HG02885 (cell line): ENCODE results near the gene NR2C1.

Experiments
- ATAC-seq: cut with Tn5 transposase; IDR thresholded peaks from one replicate; pipeline ENCODE4 v1.9.1; 2021; ENCODE audit warnings: mild to moderate bottlenecking; ENCODE audit not compliant: unreplicated experiment, poor library complexity

The NR2C1 gene

GRCh38 chr12:95088379-95088778, 15.0 kb upstream of the NR2C1 start:
- ATAC-seq: peak; percentile 80

GRCh38 chr12:95085612-95086011, 12.2 kb upstream of the NR2C1 start:
- ATAC-seq: no peak

DNA sequence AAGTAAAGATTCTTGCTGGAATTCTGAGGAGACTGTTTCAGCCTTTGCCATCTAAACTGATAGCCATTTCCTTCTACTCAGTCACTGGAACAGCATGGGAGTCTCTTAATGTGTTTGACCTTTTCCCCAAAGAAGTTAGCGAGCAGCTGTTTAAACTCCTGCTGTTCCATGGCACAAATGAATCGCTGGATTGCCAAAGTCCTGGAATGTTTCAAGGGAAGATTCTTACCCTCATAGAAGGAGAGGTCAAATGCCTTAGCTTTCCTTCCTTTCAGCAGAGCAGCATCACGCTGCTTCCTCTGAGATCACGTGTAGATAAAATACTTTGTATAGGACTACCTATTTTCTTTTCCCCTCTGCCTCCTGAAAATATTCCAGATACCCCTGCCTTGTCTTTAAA, 10.5 kb upstream of the NR2C1 start:
- no peak for ATAC-seq

DNA sequence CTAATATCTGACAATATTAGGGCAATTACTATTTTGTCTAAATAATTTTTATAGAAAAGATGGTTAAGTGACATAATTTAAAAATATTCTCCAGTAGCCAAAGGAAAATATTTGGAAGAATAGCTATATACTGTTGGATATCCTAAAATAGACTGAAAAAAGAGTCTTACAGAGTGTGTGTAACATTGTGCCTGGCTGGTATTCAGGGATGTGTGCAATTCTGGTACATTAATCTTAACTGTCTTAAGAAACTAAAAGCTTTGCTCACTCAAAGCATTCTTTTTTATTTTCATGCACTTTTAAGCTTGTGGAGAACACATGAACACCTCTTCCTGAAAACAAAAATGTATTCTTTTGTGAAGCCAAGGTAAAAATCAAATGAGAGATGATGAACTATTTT, 10.1 kb upstream of the NR2C1 start:
- ATAC-seq: no peak

- no peak for ATAC-seq
Observed at GRCh38 chr12:95077341-95077740, 3.9 kb upstream of the NR2C1 start.

DNA sequence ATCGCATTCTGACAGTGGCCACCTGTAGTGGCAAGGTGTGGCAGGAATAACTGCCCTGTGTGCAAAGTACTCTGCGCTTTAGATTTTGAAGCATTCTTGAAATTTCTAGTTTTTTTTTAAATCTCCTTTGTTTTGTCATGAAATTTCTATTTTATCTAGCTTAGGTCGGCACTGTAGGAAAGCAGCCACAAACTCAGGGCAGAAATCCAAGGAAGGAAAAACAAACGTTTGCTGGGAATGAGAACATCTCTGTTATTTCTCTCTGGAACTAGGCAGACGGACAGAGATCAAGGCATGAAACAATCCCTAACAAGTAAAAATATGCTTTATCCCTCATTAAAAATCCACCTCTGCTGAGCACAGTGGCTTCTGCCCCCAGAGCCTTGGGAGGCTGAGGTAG, 1.3 kb upstream of the NR2C1 start:
- no peak for ATAC-seq

GRCh38 chr12:95073698-95074520, 491 bp upstream of the NR2C1 start:
- no peak for ATAC-seq

DNA sequence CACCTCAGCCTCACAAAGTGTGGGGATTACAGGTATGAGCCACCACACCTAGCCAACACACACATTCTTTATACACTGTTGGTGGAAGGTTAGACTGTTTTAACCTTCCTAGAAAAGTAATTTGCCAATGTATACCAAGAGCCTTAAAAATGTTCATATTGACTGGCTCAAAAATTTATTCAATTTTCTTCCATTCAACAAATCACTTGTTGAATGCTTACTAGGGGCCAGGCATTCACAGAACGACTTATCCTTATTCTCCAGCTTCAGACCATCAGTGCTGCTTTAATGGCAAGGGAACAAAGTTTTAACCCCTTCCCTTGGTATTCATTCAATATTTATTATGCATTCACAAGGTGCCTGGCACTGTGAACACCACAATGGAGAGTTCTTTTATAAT, 3.0 kb downstream of the NR2C1 start:
- ATAC-seq: no peak

DNA sequence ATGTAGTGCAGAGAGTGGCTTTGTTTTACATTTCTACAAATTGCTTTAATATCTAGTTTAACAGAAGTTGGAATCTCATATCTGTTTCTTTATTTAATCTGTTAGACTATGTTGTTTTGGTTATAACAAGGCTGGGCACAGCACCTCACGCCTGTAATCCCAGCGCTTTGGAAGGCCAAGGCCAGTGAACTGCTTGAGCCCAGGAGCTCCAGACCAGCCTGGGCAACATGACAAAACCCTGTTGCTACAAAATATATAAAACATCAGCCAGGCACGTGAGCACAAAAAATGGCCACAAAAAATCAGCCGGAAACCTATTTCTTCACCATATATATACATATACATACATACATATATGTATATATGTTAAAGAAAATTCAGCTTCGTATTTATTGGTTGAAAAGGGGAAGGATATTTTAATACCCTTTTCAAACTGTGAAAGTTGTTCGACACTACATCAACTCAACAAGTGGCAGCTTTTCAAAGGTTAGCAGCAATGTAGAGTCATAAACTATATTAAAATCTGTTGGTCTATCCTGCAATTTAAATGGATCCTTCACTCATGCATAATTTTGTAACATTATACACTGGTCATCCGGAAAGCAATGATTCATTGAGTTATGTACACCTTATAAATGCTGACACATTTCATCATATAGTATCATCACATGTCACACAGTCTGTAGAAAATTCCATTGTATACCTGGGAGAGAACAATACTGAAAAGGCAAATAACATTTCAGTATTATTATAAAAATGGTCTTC, 7.1 kb downstream of the NR2C1 start:
- ATAC-seq: no peak

DNA sequence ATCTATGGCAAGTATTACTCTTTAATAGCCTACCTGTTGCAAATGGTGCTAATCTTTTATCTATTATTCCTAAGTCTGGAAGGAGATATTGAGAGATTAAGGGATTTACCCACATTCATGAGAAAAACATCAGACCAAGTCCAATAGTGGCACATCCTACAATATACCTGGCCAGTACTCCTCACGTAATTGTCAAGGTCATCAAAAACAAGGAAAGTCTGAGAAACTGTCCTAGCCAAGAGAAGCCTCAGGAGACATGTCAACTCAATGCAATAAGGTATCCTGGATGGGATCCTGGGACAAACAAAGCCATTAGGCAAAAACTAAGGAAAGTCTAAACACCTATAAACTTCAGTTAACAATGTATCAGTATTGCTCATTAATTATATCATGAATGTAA, 12.5 kb downstream of the NR2C1 start:
- ATAC-seq: no peak

DNA sequence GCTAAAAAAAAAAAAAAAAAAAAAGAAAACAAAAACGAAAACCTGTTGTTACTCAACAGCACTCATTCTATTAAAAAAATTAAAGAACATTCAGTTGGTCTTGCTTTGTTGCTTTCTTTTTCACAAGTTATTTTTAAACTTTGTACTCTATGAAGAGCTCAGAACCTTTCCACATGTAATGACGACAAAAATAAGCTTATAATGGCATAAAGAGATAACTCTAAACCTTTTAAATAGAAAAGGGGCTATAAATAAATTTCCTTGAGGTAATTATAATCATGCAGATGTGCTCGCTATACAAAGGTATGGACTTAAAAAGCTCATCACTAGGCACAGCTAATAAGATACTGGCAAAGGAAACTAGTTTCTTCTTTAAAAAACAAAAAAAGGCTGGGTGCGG, 13.4 kb downstream of the NR2C1 start:
- ATAC-seq: no peak

DNA sequence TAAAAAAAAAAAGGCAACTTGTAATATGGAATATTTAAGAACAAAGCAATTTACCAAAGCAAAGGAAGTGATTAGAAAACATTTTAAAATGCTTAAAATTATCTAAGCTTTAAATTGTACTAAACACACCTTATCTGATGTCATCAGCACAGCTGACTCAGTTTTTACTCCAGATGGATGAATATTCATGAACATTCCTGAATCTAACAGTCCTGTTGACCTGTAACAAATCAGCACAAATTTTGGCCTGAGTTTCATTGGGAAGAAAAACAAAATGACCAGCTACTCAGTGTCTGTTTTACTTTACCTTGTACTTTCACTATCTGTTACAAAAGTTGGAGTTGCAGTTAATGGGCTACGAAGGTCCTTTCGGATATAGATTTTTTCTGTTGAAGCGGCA, 16.0 kb downstream of the NR2C1 start:
- ATAC-seq: no peak

DNA sequence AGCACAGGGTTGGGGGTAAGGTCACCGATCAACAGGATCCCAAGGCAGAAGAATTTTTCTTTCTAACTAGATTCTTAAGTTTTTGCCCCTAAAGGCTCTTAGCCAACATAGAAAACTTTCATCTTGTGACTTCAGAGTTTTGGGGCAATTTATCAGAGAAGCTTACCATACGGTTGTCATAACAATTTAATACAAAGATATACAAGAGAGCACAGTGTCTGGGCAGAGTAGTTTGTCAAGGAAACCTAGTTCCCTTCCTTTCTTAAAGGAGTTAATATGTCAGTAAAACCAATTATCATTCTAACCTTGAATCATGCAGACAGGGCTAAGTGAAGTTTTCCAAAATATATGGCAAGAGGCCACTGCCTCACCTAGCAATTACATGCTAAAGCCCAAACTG, 18.4 kb downstream of the NR2C1 start:
- ATAC-seq: no peak

- no peak for ATAC-seq
Observed at GRCh38 chr12:95054206-95054605, 19.2 kb downstream of the NR2C1 start.

DNA sequence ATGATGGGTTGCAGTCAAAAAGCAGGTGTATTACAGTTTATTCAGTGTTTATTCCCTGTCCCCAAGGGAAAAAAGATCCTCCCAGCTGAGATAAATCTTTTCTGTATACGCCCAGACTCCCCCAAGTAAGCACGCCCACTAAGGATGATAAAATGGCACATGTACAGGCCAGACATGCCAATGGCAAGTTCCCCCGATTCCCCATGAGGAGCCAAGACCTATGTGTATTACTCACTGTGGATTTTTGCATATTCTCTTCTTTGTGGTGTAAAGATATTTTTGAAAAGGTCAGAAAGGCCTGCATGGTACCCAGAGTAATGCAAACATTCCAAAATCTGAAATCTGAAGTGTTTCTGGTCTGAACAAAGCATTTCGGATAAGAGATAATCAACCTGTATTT, 22.2 kb downstream of the NR2C1 start:
- ATAC-seq: no peak

DNA sequence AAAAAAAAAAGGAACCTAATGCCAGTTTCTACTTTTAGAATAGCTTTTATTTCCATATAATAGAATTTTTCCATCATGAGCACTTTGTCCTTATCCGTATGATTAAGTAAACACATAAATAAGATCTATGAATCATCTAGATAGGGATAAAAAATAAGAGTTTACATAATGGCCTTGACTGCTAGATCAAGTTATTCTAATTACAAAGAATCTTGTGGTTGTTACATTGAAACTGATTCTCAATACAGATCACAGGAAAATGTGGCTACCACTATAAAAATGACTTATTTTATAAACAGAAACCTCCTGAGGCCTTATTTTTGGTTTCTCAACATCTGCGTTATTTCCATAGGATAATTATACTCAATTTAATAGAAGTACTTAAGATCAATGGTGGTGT, 35.5 kb downstream of the NR2C1 start:
- no peak for ATAC-seq

DNA sequence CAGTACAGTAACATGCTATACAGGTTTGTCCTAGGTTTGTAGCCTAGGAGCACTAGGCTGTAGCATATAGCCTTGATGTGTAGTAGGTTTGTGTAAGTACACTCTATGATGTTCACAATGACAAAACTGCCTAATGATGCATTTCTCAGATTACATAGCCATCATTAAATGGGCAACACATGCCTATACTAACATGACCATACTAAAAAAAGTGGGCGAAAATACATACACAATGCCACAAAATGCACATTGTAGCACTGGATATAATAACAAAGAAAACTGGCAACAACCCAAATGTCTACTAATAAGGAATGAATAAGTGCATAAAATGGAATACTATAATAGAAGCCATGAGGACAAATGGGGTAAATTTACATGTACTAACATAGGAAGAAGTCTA, 38.7 kb downstream of the NR2C1 start:
- no peak for ATAC-seq

GRCh38 chr12:95022477-95022876, 50.9 kb downstream of the NR2C1 start:
- ATAC-seq: no peak

GRCh38 chr12:95017482-95017881, 55.9 kb downstream of the NR2C1 start:
- ATAC-seq: no peak

- ATAC-seq: no peak
Observed at GRCh38 chr12:95016120-95016519, 57.3 kb downstream of the NR2C1 start.

GRCh38 chr12:95014554-95014953, 58.9 kb downstream of the NR2C1 start:
- no peak for ATAC-seq

GRCh38 chr12:95006206-95006605, 67.2 kb downstream of the NR2C1 start:
- ATAC-seq: no peak
